GM18499 (cell line): ENCODE data around the gene MYOF.
A peak's percentile ranks its signal among the peaks of the same experiment; 100 is the strongest.

Source experiments
- ATAC-seq: cut with Tn5 transposase; IDR thresholded peaks from one replicate; pipeline ENCODE4 v1.9.1; 2021; ENCODE audit warnings: moderate number of reproducible peaks; ENCODE audit not compliant: insufficient read depth, unreplicated experiment

Gene MYOF

DNA sequence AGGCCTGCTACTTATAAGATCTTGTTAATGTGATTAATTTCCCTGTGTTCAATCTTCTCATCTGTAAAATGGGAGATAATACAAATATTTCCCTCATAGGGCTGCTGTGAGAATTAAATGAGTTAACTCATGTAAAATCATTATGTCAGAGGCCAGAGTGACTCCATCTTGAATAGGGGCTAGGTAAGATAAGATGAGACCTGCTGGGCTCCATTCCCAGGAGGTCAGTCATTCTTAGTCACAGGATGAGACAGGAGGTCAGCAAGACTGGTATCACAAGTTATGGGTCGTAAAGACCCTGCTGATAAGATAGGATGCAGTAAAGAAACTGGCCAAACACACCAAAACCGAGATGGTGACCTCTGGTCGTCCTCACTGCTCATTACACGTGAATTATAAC lies 207.7 kb downstream of the MYOF start:
- ATAC-seq = no peak

GRCh38 chr10:93272884-93273675 lies 209.1 kb downstream of the MYOF start:
- no peak for ATAC-seq

DNA sequence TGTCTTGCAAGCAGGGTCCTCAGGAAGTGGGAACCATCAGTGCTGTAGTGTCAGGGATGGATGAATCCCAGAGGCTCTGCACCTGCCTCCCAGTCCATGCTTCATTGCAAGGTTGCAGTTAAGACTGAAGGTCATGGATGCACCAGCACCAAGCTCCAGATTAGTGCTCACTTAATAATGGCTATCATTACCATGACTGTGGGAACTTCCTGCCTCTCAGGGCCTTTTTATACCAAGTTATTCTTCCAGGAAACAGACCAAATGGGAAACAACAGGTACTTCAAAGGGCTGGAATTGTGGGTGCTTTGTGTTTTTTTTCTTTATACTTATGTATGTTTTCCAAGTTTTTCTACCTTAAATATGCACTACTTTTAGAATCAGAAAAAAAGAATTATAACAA lies 210.8 kb downstream of the MYOF start:
- ATAC-seq = no peak

GRCh38 chr10:93269281-93269680 lies 212.9 kb downstream of the MYOF start:
- ATAC-seq = no peak

DNA sequence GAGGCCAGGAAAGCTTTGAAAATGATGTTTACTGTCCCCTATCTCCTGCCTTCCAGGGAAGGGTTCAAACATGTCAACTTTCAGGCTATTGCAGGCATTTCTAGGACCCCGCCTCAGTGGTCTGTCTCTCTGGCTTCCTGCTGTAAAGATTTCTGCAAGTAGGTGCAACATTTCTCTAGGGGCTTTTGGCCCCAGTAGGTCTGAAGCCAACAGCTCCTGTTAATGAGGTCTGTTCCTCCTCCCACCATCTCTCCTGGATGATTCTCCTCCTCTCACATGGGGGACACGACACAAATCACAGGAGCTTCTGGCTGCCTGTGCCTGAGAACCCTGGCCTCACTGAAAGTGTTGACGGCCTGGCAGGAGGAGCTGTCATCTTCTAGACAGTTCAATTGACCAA lies 214.1 kb downstream of the MYOF start:
- no peak for ATAC-seq

- ATAC-seq = peak; percentile 97
These were observed 214.6 kb downstream of the MYOF start for GRCh38 chr10:93267521-93267920.

- no peak for ATAC-seq
These were observed 215.3 kb downstream of the MYOF start for GRCh38 chr10:93266858-93267257.

GRCh38 chr10:93261961-93262610 lies 220.0 kb downstream of the MYOF start:
- no peak for ATAC-seq

DNA sequence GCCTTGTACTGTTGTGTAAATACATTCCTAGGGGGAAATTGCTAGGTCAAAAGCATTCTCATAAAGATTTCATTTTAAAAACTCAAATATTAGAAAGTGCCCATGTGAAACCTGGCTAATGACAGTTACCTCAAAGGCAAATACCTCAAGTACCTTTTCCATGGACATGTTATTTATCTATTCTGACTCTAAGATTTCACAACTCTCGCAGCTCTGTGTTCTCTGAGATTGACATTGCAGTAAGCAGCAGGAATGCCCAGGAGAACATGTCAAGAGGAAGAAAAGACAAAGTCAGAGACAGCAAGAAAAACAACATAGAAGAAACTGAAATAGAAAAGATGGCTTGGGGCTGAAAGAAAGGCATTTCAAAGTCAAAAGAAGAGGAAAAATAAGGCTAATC lies 221.0 kb downstream of the MYOF start:
- ATAC-seq = no peak

DNA sequence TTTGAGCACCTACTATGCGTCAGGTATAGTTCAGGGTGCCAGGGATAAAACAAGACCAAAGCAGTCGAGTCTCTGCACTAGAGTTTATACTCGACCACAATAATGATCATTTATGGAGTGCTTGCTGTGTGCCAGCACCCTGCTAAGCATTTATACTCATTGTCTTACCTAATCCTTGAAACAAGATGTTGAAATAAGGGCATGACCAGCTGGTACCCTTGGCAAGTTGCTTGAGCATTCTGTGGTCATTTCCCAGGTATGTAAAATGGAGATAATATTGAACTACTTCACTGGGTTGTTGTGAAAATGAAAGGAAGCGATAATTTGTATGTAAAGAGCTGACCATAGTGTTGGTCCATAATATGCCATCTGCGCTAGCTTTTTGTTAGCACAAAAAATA lies 223.0 kb downstream of the MYOF start:
- no peak for ATAC-seq
